ENCODE results near the gene EXD3. TPM values are rescaled to one million over a fixed set of nuclear protein-coding genes. Genes with fewer than 3 reads are reported as not detected.
"Not testable (repeated sequence)": the region's sequence is repeated elsewhere in the genome, so short reads cannot be mapped to it uniquely, and the experiment has no call there.

EXD3 gene
- total RNA-seq (2014; rRNA removed; shearing (Covaris generic)), result 7.6 and 14.1 TPM in 2 replicates

- DNase-seq (ENCODE audit: low spot score), result peak; percentile 95
These were observed at the start of gene EXD3, which contains the start of gene NOXA1 for GRCh38 chr9:137422604-137423513. TSS of gene EXD3 (minus strand) at chr9:137423162. CDS start at chr9:137395357, 27,805 bp downstream. TSS of gene NOXA1 (plus strand) at chr9:137423393. CDS start at chr9:137423530, 137 bp downstream.

GRCh38 chr9:137470785-137471184 is 47.8 kb upstream of the EXD3 start:
- no peak for DNase-seq (ENCODE audit: low spot score)

GRCh38 chr9:137467896-137468295 is 44.9 kb upstream of the EXD3 start:
- no peak for DNase-seq (ENCODE audit: low spot score)

GRCh38 chr9:137467161-137467581 is 44.2 kb upstream of the EXD3 start:
- no peak for DNase-seq (ENCODE audit: low spot score)

- not testable (repeated sequence) for DNase-seq (ENCODE audit: low spot score)
These were observed 43.6 kb upstream of the EXD3 start for GRCh38 chr9:137466389-137467085.

- DNase-seq (ENCODE audit: low spot score), result no peak
These were observed 42.9 kb upstream of the EXD3 start for GRCh38 chr9:137465720-137466388.

- DNase-seq (ENCODE audit: low spot score), result no peak
These were observed 42.2 kb upstream of the EXD3 start for GRCh38 chr9:137465000-137465719.

- no peak for DNase-seq (ENCODE audit: low spot score)
These were observed 41.5 kb upstream of the EXD3 start for GRCh38 chr9:137464291-137464999.

- no peak for DNase-seq (ENCODE audit: low spot score)
These were observed 40.9 kb upstream of the EXD3 start for GRCh38 chr9:137463931-137464290.

GRCh38 chr9:137462986-137463930 is 40.3 kb upstream of the EXD3 start:
- no peak for DNase-seq (ENCODE audit: low spot score)

GRCh38 chr9:137462396-137462985 is 39.5 kb upstream of the EXD3 start:
- DNase-seq (ENCODE audit: low spot score), result no peak

- no peak for DNase-seq (ENCODE audit: low spot score)
These were observed 38.9 kb upstream of the EXD3 start for GRCh38 chr9:137461663-137462395.

GRCh38 chr9:137461316-137461662 is 38.3 kb upstream of the EXD3 start:
- DNase-seq (ENCODE audit: low spot score), result no peak

- DNase-seq (ENCODE audit: low spot score), result no peak
These were observed 37.7 kb upstream of the EXD3 start for GRCh38 chr9:137460363-137461315.

GRCh38 chr9:137459601-137460362 is 36.8 kb upstream of the EXD3 start:
- no peak for DNase-seq (ENCODE audit: low spot score)

GRCh38 chr9:137459152-137459600 is 36.2 kb upstream of the EXD3 start, which contains the start of gene NSMF:
TSS of gene NSMF (minus strand) at chr9:137459334. CDS start at chr9:137459102, 232 bp downstream.
- peak; percentile 95 for DNase-seq (ENCODE audit: low spot score)
